Neutrophil (primary cell): ENCODE results near the gene MYMK.

Experiments used
- H3K27ac ChIP-seq: fragments of 200-600 bp; sonication (generic); 2 replicates; pipeline ENCODE4 v1.5.1; 2016; ENCODE audit warnings: mild to moderate bottlenecking, moderate library complexity
- H3K27me3 ChIP-seq: fragments of 200-600 bp; sonication (generic); 2 replicates; pipeline ENCODE4 v1.6.0; 2016; ENCODE audit warnings: mild to moderate bottlenecking
- H3K36me3 ChIP-seq: fragments of 200-600 bp; sonication (generic); 2 replicates; pipeline ENCODE4 v1.5.1; 2017
- H3K4me1 ChIP-seq, 2 experiments: fragments of 200-600 bp in 1 of 2; sonication (generic) in 1 of 2; 1 replicate in 1 of 2; 2 replicates in 1 of 2; pipeline versions ENCODE4 v1.5.1 to v1.6.1; 2013 to 2016; ENCODE audit warnings: low read depth in 1 of 2, low read length in 1 of 2, mild to moderate bottlenecking in 1 of 2, moderate library complexity in 1 of 2; ENCODE audit not compliant: control insufficient read depth in 1 of 2, insufficient read depth in 1 of 2
- H3K4me3 ChIP-seq, 2 experiments: fragments of 200-600 bp in 1 of 2; sonication (generic) in 1 of 2; 1 replicate in 1 of 2; 2 replicates in 1 of 2; pipeline ENCODE4 v1.5.1; 2013 to 2016; ENCODE audit warnings: low read depth in 1 of 2, low read length in 1 of 2, mild to moderate bottlenecking in 1 of 2, moderate library complexity in 1 of 2
- H3K9me3 ChIP-seq: fragments of 200-600 bp; sonication (generic); 2 replicates; pipeline ENCODE4 v1.5.1; 2016
- TF ChIP-seq, protein P1 (sequence below): fragments of 200-600 bp; sonication (generic); IDR thresholded peaks from 2 replicates; pipeline ENCODE4 v1.5.1; 2016; ENCODE audit warnings: antibody characterized with exemption

The MYMK gene

DNA sequence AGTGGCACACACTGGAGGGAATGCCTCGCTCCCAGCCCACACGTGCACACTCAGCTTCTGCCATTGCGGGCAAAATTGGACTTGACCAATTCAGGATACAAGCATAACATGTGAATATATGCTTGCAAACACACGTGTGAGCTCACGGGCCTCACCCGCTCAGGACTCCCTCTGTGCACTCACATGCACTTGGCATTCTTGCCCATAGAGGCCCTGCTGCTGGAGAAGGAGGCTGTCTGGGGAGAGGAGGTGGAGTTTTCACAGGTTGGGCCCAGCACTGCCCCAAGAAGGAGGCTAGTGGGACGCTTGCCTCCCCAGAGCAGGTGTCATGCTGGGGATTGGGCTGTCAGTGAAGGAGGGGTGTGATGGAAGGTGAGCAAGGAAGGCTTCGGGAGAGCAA is 1.7 kb downstream of the MYMK start:
- TF ChIP-seq, protein P1, sequence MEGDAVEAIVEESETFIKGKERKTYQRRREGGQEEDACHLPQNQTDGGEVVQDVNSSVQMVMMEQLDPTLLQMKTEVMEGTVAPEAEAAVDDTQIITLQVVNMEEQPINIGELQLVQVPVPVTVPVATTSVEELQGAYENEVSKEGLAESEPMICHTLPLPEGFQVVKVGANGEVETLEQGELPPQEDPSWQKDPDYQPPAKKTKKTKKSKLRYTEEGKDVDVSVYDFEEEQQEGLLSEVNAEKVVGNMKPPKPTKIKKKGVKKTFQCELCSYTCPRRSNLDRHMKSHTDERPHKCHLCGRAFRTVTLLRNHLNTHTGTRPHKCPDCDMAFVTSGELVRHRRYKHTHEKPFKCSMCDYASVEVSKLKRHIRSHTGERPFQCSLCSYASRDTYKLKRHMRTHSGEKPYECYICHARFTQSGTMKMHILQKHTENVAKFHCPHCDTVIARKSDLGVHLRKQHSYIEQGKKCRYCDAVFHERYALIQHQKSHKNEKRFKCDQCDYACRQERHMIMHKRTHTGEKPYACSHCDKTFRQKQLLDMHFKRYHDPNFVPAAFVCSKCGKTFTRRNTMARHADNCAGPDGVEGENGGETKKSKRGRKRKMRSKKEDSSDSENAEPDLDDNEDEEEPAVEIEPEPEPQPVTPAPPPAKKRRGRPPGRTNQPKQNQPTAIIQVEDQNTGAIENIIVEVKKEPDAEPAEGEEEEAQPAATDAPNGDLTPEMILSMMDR, result no peak
- H3K9me3 ChIP-seq, result no peaks in the 10 kb centered on the region
- no peak overlapping the region for H3K4me3 ChIP-seq
- peaks cover 20% of the 10 kb centered on the region for H3K27me3 ChIP-seq
- no peaks in the 10 kb centered on the region for H3K36me3 ChIP-seq
- no peak overlapping the region for H3K27ac ChIP-seq
- no peaks in the 10 kb centered on the region for H3K4me1 ChIP-seq

DNA sequence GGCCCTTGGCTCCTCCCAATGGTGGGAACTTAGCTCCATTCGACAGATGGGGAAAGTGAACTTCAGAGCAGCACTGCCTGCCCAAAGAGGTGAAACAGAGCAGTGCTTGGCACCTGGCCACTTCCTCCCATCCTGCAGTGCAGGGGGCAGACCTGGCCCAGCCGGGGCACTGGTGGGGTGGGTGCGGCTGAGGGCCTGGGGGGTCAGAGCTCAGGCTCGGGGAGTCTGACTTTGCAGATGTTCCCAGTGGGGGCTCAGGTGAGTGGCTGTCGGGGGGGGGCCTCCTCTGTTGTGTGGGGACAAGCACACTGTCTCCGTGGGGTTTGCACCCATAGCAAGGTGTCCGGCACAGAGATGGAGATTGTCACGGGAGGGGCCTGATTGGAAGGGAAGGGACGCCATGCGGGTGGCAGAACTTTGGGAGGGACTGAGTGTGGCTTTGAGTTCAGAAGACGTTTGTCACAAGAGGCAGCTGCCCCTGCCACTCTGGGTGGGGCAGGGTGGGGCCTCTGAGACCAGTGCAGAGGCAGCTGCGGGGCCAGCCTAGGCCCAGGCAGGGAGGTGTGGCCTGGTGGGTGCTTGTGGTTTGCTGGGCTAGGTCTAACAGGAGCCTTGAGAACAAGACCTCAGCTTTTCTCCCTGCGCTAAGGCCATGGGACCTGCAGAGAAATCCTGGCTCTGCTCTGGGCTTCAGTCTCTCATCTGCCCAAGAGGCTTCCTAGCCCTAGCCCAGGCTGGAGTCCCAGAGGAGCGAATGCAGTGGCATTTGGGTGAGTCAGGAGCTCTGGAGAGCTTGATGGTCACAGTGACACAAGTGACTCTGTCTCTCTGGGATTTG is 2.5 kb downstream of the MYMK start:
- H3K27me3 ChIP-seq, result peaks cover 14% of the 10 kb centered on the region
- no peaks in the 10 kb centered on the region for H3K36me3 ChIP-seq
- H3K27ac ChIP-seq, result no peak overlapping the region
- TF ChIP-seq, protein P1, result no peak
- no peaks in the 10 kb centered on the region for H3K9me3 ChIP-seq
- no peak overlapping the region for H3K4me3 ChIP-seq
- no peaks in the 10 kb centered on the region for H3K4me1 ChIP-seq

DNA sequence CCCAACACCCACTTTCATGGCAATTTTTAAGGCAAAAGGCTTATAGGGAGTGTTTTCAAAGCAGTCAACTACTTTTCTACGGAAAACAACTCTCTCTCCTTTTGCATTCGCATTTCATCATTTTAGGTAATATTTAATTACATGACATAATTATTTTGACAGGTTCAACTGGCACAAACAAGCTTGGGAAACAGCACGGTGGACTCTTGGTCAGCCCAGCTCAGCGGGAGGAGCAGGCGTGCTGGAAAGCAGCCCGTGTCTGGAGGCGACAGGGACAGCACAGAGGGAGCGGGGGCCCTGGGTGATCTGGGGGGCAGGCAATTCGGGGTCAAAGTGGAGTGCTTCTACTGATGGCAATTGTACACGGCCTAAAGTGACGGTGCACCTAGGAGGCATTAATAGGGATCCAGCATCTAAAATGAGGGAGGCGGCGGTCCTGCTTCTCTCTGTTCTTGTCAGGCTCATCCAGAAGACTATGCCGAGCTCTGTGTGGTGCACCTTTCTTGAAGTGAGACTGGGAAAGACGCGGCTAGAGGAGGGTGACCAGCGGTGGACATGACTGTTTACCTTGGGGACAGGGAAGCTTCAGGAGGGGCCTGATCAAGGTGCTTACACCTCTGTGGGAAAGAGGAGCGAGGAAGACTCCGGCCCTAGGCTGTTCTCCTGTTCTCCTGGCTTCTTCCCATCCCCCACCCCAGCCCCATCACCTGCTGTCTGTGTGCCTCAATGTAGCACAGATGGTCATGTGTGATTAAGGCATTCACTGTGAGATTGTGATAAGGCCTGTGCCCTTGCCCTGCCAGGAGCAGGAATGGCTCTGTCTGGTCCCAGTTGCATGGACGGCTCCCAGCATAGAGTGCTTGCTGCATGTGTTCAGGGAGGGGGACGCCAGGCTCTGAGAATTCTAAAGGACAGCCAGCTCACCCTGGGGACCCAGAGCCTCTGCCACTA is 3.4 kb downstream of the MYMK start:
- no peaks in the 10 kb centered on the region for H3K4me1 ChIP-seq
- no peaks in the 10 kb centered on the region for H3K9me3 ChIP-seq
- H3K27ac ChIP-seq, result no peak overlapping the region
- H3K27me3 ChIP-seq, result peaks cover 5% of the 10 kb centered on the region
- H3K36me3 ChIP-seq, result no peaks in the 10 kb centered on the region
- TF ChIP-seq, protein P1, result no peak
- no peak overlapping the region for H3K4me3 ChIP-seq

DNA sequence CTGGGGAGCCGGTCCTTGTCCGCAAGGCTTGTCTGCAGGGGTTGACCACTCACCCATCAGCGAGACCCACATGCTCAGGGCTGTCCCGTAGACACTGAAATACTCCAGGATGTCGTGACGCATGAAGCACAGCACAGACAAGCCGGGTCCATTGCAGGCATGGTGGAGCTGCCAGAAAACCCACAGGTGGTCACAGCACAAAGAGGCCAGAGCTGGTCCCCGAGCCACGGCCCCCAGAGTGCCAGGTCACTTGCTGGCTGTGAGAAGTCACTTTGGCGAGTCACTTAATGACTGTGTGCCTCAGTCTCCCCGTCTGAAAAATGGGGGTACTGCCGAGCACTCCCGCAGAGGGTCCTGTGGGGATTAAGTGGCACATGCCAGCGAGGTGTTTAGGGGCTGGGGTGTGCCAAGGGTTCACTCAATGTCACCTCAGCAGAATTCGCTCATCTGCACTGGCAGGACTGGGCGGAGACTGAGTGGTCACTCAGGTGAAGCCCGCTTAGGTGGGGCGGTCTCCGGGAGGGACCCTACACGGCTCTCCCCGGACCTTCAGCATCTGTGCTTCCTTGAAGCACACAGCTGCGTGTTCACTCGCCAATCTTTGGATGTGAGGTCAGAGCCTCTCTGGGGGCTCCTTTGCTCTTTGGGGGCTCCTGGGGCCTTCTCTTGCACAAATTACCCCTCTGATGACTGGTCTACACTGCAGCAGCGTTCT is 4.5 kb downstream of the MYMK start:
- H3K36me3 ChIP-seq, result no peaks in the 10 kb centered on the region
- H3K4me3 ChIP-seq, result no peak overlapping the region
- H3K9me3 ChIP-seq, result no peaks in the 10 kb centered on the region
- H3K27ac ChIP-seq, result no peak overlapping the region
- no peaks in the 10 kb centered on the region for H3K4me1 ChIP-seq
- TF ChIP-seq, protein P1, result no peak
- H3K27me3 ChIP-seq, result no peaks in the 10 kb centered on the region

DNA sequence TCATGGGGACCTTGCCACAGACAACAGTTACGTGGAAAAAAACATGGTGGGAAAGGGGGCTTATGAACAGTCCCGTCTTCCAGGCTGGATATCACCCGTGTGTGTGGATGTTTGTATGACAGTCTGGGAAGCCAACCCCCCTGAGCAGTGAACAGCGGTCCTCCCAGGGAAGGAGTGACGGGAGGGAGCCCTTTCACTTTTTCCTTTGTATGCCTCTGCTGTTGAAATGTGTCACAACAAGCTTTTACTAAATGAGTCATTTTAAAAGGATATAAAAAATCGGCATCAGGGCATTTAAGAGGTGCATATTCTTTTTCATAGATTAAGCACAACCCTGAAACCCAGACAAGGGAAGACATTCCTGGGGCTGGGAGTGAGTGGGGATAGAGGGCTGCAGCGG is 5.1 kb downstream of the MYMK start:
- no peak overlapping the region for H3K4me3 ChIP-seq
- no peaks in the 10 kb centered on the region for H3K4me1 ChIP-seq
- no peaks in the 10 kb centered on the region for H3K9me3 ChIP-seq
- no peak overlapping the region for H3K27ac ChIP-seq
- TF ChIP-seq, protein P1, result no peak
- no peaks in the 10 kb centered on the region for H3K27me3 ChIP-seq
- no peaks in the 10 kb centered on the region for H3K36me3 ChIP-seq
